Measurements from ENCODE around the gene PTCHD1. TPM values are rescaled to one million over a fixed set of nuclear protein-coding genes. Genes with fewer than 3 reads are reported as not detected.

Gene PTCHD1
- total RNA-seq, 1 experiment from 2014 or later, result not detected

GRCh38 chrX:23435575-23435974, 100.9 kb downstream of the PTCHD1 start:
- Histone ChIP-seq H3K27ac (ENCODE audit: low read depth, low read length) (no peak overlapping the region), H3K27me3 (ENCODE audit: insufficient read depth, low read length) (no peaks in the 10 kb centered on the region), H3K4me2 (ENCODE audit: low read length) (no peak overlapping the region), H3K4me1 (ENCODE audit: control insufficient read depth in 1 of 2, insufficient read depth in 2 of 2, low read length in 2 of 2) (no peaks in the 10 kb centered on the region), H3K9me2 (ENCODE audit: insufficient read depth) (no peaks in the 10 kb centered on the region), H4K20me1 (ENCODE audit: insufficient read depth) (no peaks in the 10 kb centered on the region), H3K79me2 (ENCODE audit: insufficient read depth, low read length) (no peaks in the 10 kb centered on the region), H3K9me3 (ENCODE audit: control insufficient read depth in 1 of 2, insufficient read depth in 1 of 2, low read depth in 1 of 2, low read length in 2 of 2) (no peaks in the 10 kb centered on the region), H3K4me3 (replicated peaks in 1 of 2; ENCODE audit: low read depth in 1 of 2, low read length in 2 of 2) (no peak overlapping the region), H3K9ac (ENCODE audit: low read length) (no peak overlapping the region), H2AFZ (ENCODE audit: low read depth, low read length, poor library complexity, severe bottlenecking) (no peak overlapping the region), H3K36me3 (ENCODE audit: control insufficient read depth in 1 of 2, insufficient read depth in 2 of 2, low read length in 2 of 2) (no peaks in the 10 kb centered on the region)
- ChIA-PET CTCF (no interaction called here), POLR2A (no interaction called here), RAD21 (ENCODE audit: low non-redundant PET in 1 of 2, low total read pairs in 2 of 2, uncharacterized antibody in 2 of 2, unreplicated experiment in 2 of 2) (no interaction called here)
- DNase-seq (ENCODE audit: low read depth, low spot score) (no peak), ATAC-seq (no peak)
- TF ChIP-seq MAX (IDR thresholded peaks at IDR 0.05), result no peak
- TF ChIP-seq JUND (IDR thresholded peaks at IDR 0.05), result no peak
- no peak for TF ChIP-seq CTCF (IDR thresholded peaks at IDR 0.05 in 2 of 3, conservative IDR thresholded peaks at IDR 0.05 in 1 of 3; ENCODE audit: borderline replicate concordance in 1 of 3, insufficient read depth in 1 of 3, low read depth in 2 of 3, low read length in 2 of 3)
- TF ChIP-seq ZFX (IDR thresholded peaks at IDR 0.05), result no peak
- no peak for TF ChIP-seq SIN3A (IDR thresholded peaks at IDR 0.05; ENCODE audit: low read depth)
- no peak for TF ChIP-seq ATF3 (IDR thresholded peaks at IDR 0.05)
- TF ChIP-seq SRF (IDR thresholded peaks at IDR 0.05; ENCODE audit: low read depth), result no peak
- TF ChIP-seq SP1 (IDR thresholded peaks at IDR 0.05; ENCODE audit: low read depth), result no peak
- intact Hi-C loops (cut with micrococcal nuclease), result no loop called here
- BruUV-seq (replicated peaks), result no TSS peak

- H3K4me2 ChIP-seq (ENCODE audit: low read length), result no peak overlapping the region
- TF ChIP-seq ATF3 (IDR thresholded peaks at IDR 0.05), result no peak
- TF ChIP-seq YY1 (IDR thresholded peaks at IDR 0.05; ENCODE audit: extremely low read depth, insufficient replicate concordance, low read depth, low read length), result no peak
- ChIA-PET RAD21 (ENCODE audit: low non-redundant PET in 1 of 2, low total read pairs in 2 of 2, uncharacterized antibody in 2 of 2, unreplicated experiment in 2 of 2) (no interaction called here), POLR2A (no interaction called here), CTCF (no interaction called here)
- no peaks in the 10 kb centered on the region for H3K79me2 ChIP-seq (ENCODE audit: insufficient read depth, low read length)
- no TSS peak for BruUV-seq (replicated peaks)
- no peaks in the 10 kb centered on the region for H3K9me3 ChIP-seq (ENCODE audit: control insufficient read depth in 1 of 2, insufficient read depth in 1 of 2, low read depth in 1 of 2, low read length in 2 of 2)
- no peak for DNase-seq (ENCODE audit: low read depth, low spot score)
- H3K4me3 ChIP-seq (replicated peaks in 1 of 2; ENCODE audit: low read depth in 1 of 2, low read length in 2 of 2), result no peak overlapping the region
- no peaks in the 10 kb centered on the region for H3K36me3 ChIP-seq (ENCODE audit: control insufficient read depth in 1 of 2, insufficient read depth in 2 of 2, low read length in 2 of 2)
- H3K27ac ChIP-seq (ENCODE audit: low read depth, low read length), result no peak overlapping the region
- H4K20me1 ChIP-seq (ENCODE audit: insufficient read depth), result no peaks in the 10 kb centered on the region
- no peak overlapping the region for H3K9ac ChIP-seq (ENCODE audit: low read length)
- no peaks in the 10 kb centered on the region for H3K27me3 ChIP-seq (ENCODE audit: insufficient read depth, low read length)
- intact Hi-C loops (cut with micrococcal nuclease), result no loop called here
- no peak overlapping the region for H2AFZ ChIP-seq (ENCODE audit: low read depth, low read length, poor library complexity, severe bottlenecking)
- H3K4me1 ChIP-seq (ENCODE audit: control insufficient read depth in 1 of 2, insufficient read depth in 2 of 2, low read length in 2 of 2), result no peaks in the 10 kb centered on the region
- H3K9me2 ChIP-seq (ENCODE audit: insufficient read depth), result no peaks in the 10 kb centered on the region
- ATAC-seq, result no peak
Observed at GRCh38 chrX:23436875-23437274, 102.2 kb downstream of the PTCHD1 start.
